GM12878 (cell line): Measurements from ENCODE around the gene DTNBP1.

ENCODE experiments used
- CEBPB ChIP-seq, 2 experiments: fragments of 150-350 bp in 1 of 2; IDR thresholded peaks; 2 replicates each; pipeline ENCODE4 v1.6.1; 2012 to 2014; ENCODE audit warnings: low read depth in 2 of 2, low read length in 2 of 2, borderline replicate concordance in 1 of 2, inconsistent platforms in 1 of 2
- EP300 ChIP-seq, 2 experiments: fragments of 150-350 bp in 1 of 2; IDR thresholded peaks; 2 replicates each; pipeline ENCODE4 v1.6.1; 2011 to 2012; ENCODE audit warnings: low read depth in 2 of 2, low read length in 2 of 2, borderline replicate concordance in 1 of 2, improper control_type of control experiment in 1 of 2, inconsistent platforms in 1 of 2; ENCODE audit not compliant: control insufficient read depth in 1 of 2
- POLR2A ChIP-seq: IDR thresholded peaks from 2 replicates; pipeline ENCODE4 v1.6.1; 2011; ENCODE audit warnings: low read depth, mild to moderate bottlenecking, low read length
- TF ChIP-seq, protein P1 (sequence below): fragments of 450-650 bp; IDR thresholded peaks from 2 replicates; pipeline ENCODE4 v1.6.1; 2018; ENCODE audit warnings: borderline replicate concordance, mild to moderate bottlenecking; ENCODE audit not compliant: partially characterized antibody
- TF ChIP-seq, protein P2 (sequence below), 3 experiments: IDR thresholded peaks in 2 of 3; conservative IDR thresholded peaks in 1 of 3; 2 replicates each; pipeline ENCODE4 v1.5.1; 2011; ENCODE audit warnings: low read depth in 3 of 3, low read length in 3 of 3, mild to moderate bottlenecking in 3 of 3, control low read depth in 2 of 3, moderate library complexity in 2 of 3, inconsistent platforms in 1 of 3, mixed read lengths in 1 of 3; ENCODE audit not compliant: control insufficient read depth in 2 of 3, insufficient read depth in 1 of 3; ENCODE audit errors: extremely low read depth in 1 of 3
- TF ChIP-seq, protein P3 (sequence below): IDR thresholded peaks from 2 replicates; pipeline ENCODE4 v1.6.1; 2011; ENCODE audit warnings: mild to moderate bottlenecking, low read depth, low read length, moderate library complexity; ENCODE audit not compliant: insufficient replicate concordance

DNA sequence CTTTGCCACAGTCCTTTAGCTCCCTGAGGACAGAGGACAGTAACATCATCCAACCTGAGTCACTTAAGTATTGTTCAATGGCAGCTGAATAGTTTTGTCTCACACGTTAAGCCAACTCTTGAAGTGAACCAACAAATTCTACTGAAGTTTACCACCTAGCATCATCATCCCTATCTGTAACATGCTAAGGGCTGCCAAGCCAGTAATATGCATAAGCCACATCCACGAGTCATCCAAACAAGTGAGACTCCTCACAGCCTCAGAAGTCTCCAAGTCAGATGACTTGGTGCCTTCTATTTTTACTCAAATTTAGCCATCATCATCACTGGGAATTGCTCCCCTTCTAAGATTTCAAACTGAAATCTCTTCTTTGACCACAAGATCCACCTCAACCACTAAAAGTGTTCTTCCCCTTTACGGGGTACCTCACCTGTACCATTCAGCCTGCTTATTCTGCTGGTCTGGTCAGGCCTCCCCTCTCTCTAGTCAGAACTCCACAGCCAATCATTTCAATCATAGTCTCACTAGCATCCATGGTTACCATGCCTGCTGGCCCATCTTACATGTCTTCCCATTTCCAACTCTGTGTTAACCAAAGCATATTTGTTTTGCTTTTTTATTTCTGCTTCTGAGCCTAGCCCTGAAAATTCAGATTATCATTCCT, 73.7 kb downstream of the DTNBP1 start:
- TF ChIP-seq, protein P1, sequence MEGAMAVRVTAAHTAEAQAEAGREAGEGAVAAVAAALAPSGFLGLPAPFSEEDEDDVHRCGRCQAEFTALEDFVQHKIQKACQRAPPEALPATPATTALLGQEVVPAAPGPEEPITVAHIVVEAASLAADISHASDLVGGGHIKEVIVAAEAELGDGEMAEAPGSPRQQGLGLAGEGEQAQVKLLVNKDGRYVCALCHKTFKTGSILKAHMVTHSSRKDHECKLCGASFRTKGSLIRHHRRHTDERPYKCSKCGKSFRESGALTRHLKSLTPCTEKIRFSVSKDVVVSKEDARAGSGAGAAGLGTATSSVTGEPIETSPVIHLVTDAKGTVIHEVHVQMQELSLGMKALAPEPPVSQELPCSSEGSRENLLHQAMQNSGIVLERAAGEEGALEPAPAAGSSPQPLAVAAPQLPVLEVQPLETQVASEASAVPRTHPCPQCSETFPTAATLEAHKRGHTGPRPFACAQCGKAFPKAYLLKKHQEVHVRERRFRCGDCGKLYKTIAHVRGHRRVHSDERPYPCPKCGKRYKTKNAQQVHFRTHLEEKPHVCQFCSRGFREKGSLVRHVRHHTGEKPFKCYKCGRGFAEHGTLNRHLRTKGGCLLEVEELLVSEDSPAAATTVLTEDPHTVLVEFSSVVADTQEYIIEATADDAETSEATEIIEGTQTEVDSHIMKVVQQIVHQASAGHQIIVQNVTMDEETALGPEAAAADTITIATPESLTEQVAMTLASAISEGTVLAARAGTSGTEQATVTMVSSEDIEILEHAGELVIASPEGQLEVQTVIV: no peak
- TF ChIP-seq EP300 (IDR thresholded peaks at IDR 0.05; ENCODE audit: borderline replicate concordance in 1 of 2, control insufficient read depth in 1 of 2, low read depth in 2 of 2, low read length in 2 of 2) (no peak), POLR2A (no peak), CEBPB (IDR thresholded peaks at IDR 0.05; ENCODE audit: borderline replicate concordance in 1 of 2, low read depth in 2 of 2, low read length in 2 of 2) (no peak)
- TF ChIP-seq, protein P2, sequence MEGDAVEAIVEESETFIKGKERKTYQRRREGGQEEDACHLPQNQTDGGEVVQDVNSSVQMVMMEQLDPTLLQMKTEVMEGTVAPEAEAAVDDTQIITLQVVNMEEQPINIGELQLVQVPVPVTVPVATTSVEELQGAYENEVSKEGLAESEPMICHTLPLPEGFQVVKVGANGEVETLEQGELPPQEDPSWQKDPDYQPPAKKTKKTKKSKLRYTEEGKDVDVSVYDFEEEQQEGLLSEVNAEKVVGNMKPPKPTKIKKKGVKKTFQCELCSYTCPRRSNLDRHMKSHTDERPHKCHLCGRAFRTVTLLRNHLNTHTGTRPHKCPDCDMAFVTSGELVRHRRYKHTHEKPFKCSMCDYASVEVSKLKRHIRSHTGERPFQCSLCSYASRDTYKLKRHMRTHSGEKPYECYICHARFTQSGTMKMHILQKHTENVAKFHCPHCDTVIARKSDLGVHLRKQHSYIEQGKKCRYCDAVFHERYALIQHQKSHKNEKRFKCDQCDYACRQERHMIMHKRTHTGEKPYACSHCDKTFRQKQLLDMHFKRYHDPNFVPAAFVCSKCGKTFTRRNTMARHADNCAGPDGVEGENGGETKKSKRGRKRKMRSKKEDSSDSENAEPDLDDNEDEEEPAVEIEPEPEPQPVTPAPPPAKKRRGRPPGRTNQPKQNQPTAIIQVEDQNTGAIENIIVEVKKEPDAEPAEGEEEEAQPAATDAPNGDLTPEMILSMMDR (IDR thresholded peaks at IDR 0.05 in 2 of 3, conservative IDR thresholded peaks at IDR 0.05 in 1 of 3; ENCODE audit: control insufficient read depth in 2 of 3, extremely low read depth in 1 of 3, insufficient read depth in 1 of 3, low read depth in 3 of 3, low read length in 3 of 3): no peak
- TF ChIP-seq, protein P3, sequence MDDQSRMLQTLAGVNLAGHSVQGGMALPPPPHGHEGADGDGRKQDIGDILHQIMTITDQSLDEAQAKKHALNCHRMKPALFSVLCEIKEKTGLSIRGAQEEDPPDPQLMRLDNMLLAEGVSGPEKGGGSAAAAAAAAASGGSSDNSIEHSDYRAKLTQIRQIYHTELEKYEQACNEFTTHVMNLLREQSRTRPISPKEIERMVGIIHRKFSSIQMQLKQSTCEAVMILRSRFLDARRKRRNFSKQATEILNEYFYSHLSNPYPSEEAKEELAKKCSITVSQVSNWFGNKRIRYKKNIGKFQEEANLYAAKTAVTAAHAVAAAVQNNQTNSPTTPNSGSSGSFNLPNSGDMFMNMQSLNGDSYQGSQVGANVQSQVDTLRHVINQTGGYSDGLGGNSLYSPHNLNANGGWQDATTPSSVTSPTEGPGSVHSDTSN: no peak
